Lung (tissue), 12 donors: ENCODE results near the gene GNB2. TPM values are rescaled to one million over a fixed set of nuclear protein-coding genes. Genes with fewer than 3 reads are reported as not detected.
A peak's percentile ranks its signal among the peaks of the same experiment; 100 is the strongest.

Source experiments
- ATAC-seq: fragments of 200-7000 bp; cut with Tn5 transposase; one replicate; pipeline ENCODE4 v1.9.1; 2020; ENCODE audit warnings: moderate number of reproducible peaks; ENCODE audit not compliant: insufficient read depth, low FRiP score
- DNase-seq, 3 donors: peaks; one replicate each; pipeline ENCODE4 v3.0.0-alpha.2; 2013 to 2017
- H3K27ac ChIP-seq, 2 donors: one replicate each; pipeline ENCODE4 v1.5.1; 2013; ENCODE audit warnings: mild to moderate bottlenecking in 2 of 2, moderate library complexity in 2 of 2, control low read depth in 1 of 2, inconsistent platforms in 1 of 2, low read depth in 1 of 2, low read length in 1 of 2
- H3K27me3 ChIP-seq, 3 donors: one replicate each; pipeline ENCODE4 v1.5.1; 2013; ENCODE audit warnings: low read length in 2 of 3; ENCODE audit not compliant: control insufficient read depth in 3 of 3, insufficient read depth in 3 of 3
- H3K36me3 ChIP-seq, 4 donors: one replicate each; pipeline ENCODE4 v1.5.1; 2013; ENCODE audit warnings: low read length in 4 of 4, mild to moderate bottlenecking in 1 of 4, moderate library complexity in 1 of 4; ENCODE audit not compliant: control insufficient read depth in 4 of 4, insufficient read depth in 4 of 4
- H3K4me1 ChIP-seq, 5 donors: one replicate each; pipeline ENCODE4 v1.5.1; 2013; ENCODE audit warnings: low read length in 5 of 5, mild to moderate bottlenecking in 2 of 5, moderate library complexity in 1 of 5; ENCODE audit not compliant: control insufficient read depth in 5 of 5, insufficient read depth in 5 of 5
- H3K4me3 ChIP-seq: one replicate; pipeline ENCODE4 v1.5.1; 2013; ENCODE audit warnings: mild to moderate bottlenecking, control low read depth, moderate library complexity
- H3K9ac ChIP-seq, 2 donors: one replicate each; pipeline ENCODE4 v1.5.1; 2013; ENCODE audit warnings: low read length in 2 of 2, control low read depth in 1 of 2; ENCODE audit not compliant: insufficient read depth in 1 of 2
- H3K9me3 ChIP-seq, 4 donors: one replicate each; pipeline ENCODE4 v1.5.1; 2013; ENCODE audit warnings: low read length in 3 of 4, mild to moderate bottlenecking in 1 of 4, moderate library complexity in 1 of 4; ENCODE audit not compliant: control insufficient read depth in 4 of 4, insufficient read depth in 3 of 4
- CTCF ChIP-seq: IDR thresholded peaks from 2 replicates; pipeline ENCODE4 v1.5.1; 2012; ENCODE audit warnings: mild to moderate bottlenecking; ENCODE audit errors: control extremely low read depth, extremely low read depth
- WGBS, 2 donors: extraction: QIAGEN DNeasy Blood & Tissue Kit; methylation state at CpG; one replicate each; pipeline ENCODE4 v1.1.7; 2013; 5-methylcytosine and 5-hydroxymethylcytosine counted together
- polyA plus RNA-seq, 2 donors: library from polyadenylated mRNA; stranded (reverse); fragments of 200-250 nt; gene quantifications; one replicate each; pipeline ENCODE4 v1.2.1, GENCODE V29; 2013
- total RNA-seq, 2 donors: library from RNA; depleted of rRNA in 1 of 2; stranded (reverse); fragments of >200 nt in 1 of 2; gene quantifications; one replicate each; pipeline ENCODE4 v1.2.1, GENCODE V29; 2014 to 2021
- donor health status: control.
- donor health status: control.
- donor health status: Bipolar disorder and iron deficiency.
- donor health status: healthy.
- donor health status: DM: yes; HTN: yes; CAD: no.

GNB2 gene
- total and polyA plus RNA-seq, 4 donors: 130 to 381 (median 238) TPM

- DNase-seq: no peak
Measured at GRCh38 chr7:100689230-100690135, 15.9 kb downstream of the GNB2 start.

GRCh38 chr7:100691676-100692577 lies 18.4 kb downstream of the GNB2 start:
- Histone ChIP-seq H3K27me3 (no peaks in the 10 kb centered on the region), H3K4me1 (peaks cover 4 to 22% (median 11%) of the 10 kb centered on the region in 5 donors), H3K9me3 (no peaks in the 10 kb centered on the region), H3K36me3 (peaks cover 0 to 20% (median 2%) of the 10 kb centered on the region in 4 donors), H3K4me3 (no peak overlapping the region), H3K27ac (peak overlapping the region in 1 of 2 donors; percentile 32), H3K9ac (no peak overlapping the region)
- TF ChIP-seq CTCF: peak; percentile 87
- ATAC-seq (peak; percentile 71), DNase-seq (peak; percentile 82 to 84 (median 83))
- 31 to 33% methylated on average over 28 of the region's 28 CpGs for WGBS, 2 donors

More at GRCh38 chr7:100689230-100690135, 15.9 kb downstream of the GNB2 start:
- ATAC-seq: no peak
- no peak overlapping the region for H3K27ac ChIP-seq
- H3K9me3 ChIP-seq: no peaks in the 10 kb centered on the region
- peaks cover 8 to 44% (median 17%) of the 10 kb centered on the region in 4 donors for H3K36me3 ChIP-seq
- H3K9ac ChIP-seq: no peak overlapping the region
- 90 to 93% methylated on average over 18 of the region's 18 CpGs for WGBS, 2 donors
- no peak overlapping the region for H3K4me3 ChIP-seq
- H3K27me3 ChIP-seq: no peaks in the 10 kb centered on the region
- TF ChIP-seq CTCF: no peak
- H3K4me1 ChIP-seq: peaks cover 4 to 22% (median 11%) of the 10 kb centered on the region in 5 donors

DNA sequence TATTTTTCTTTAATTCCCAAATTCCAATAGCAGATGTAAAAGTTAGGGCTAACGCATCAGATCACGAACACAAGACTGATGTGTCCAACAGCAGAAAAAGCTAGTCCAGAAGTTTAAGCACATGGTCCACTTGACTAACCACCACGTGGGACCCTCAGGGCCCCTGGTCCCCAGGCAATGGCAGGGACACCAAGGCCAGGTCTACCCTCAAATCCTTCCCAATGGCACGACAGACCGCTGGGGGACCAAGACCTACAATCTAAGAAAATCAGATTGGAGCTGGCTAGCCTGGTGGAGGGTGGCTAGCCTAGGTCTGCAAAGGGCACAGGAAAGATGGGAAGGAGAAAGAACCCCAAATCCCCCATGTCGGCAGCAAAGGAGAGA lies 19.0 kb downstream of the GNB2 start:
- Histone ChIP-seq H3K27me3 (no peaks in the 10 kb centered on the region), H3K27ac (no peak overlapping the region), H3K4me3 (peak overlapping the region; percentile 68), H3K4me1 (peaks cover 4 to 22% (median 11%) of the 10 kb centered on the region in 5 donors), H3K9ac (no peak overlapping the region), H3K9me3 (no peaks in the 10 kb centered on the region), H3K36me3 (peaks cover 0 to 13% (median 2%) of the 10 kb centered on the region in 4 donors)
- TF ChIP-seq CTCF: no peak
- ATAC-seq (no peak), DNase-seq (no peak)
- 61 to 72% methylated on average over 6 of the region's 6 CpGs for WGBS, 2 donors
